Measurements from ENCODE around the gene RAB43. TPM values are rescaled to one million over a fixed set of nuclear protein-coding genes. Genes with fewer than 3 reads are reported as not detected.
"Not testable (repeated sequence)": the region's sequence is repeated elsewhere in the genome, so short reads cannot be mapped to it uniquely, and the experiment has no call there.

RAB43 gene
- total RNA-seq, 1 experiment from 2014 or later, result 13.5 TPM

- TF ChIP-seq REST (IDR thresholded peaks at IDR 0.05; ENCODE audit: low read depth) (no peak), TCF7L2 (IDR thresholded peaks at IDR 0.05; ENCODE audit: borderline replicate concordance, extremely low read depth, insufficient read depth, insufficient read length) (no peak)
Measured at GRCh38 chr3:129139911-129140310, 18.3 kb upstream of the RAB43 start (continued).

GRCh38 chr3:129136275-129136674 lies 14.7 kb upstream of the RAB43 start:
- H4K20me1 ChIP-seq (ENCODE audit: insufficient read depth); BruUV-seq (replicated peaks); H3K9me2 ChIP-seq (ENCODE audit: insufficient read depth); H3K4me2 ChIP-seq (ENCODE audit: low read length); CTCF ChIA-PET; DNase-seq (ENCODE audit: low read depth, low spot score); H2AFZ ChIP-seq (ENCODE audit: low read depth, low read length, poor library complexity, severe bottlenecking); H3K27me3 ChIP-seq (ENCODE audit: insufficient read depth, low read length); H3K4me3 ChIP-seq (replicated peaks in 1 of 2; ENCODE audit: low read depth in 1 of 2, low read length in 2 of 2); H3K9ac ChIP-seq (ENCODE audit: low read length); ATAC-seq; intact Hi-C loops (cut with micrococcal nuclease); POLR2A ChIA-PET; RAD21 ChIA-PET (ENCODE audit: low non-redundant PET in 1 of 2, low total read pairs in 2 of 2, uncharacterized antibody in 2 of 2, unreplicated experiment in 2 of 2); H3K4me1 ChIP-seq (ENCODE audit: control insufficient read depth in 1 of 2, insufficient read depth in 2 of 2, low read length in 2 of 2); H3K27ac ChIP-seq (ENCODE audit: low read depth, low read length); H3K79me2 ChIP-seq (ENCODE audit: insufficient read depth, low read length); H3K9me3 ChIP-seq (ENCODE audit: control insufficient read depth in 1 of 2, insufficient read depth in 1 of 2, low read depth in 1 of 2, low read length in 2 of 2): not testable (repeated sequence)
- H3K36me3 ChIP-seq (ENCODE audit: control insufficient read depth in 1 of 2, insufficient read depth in 2 of 2, low read length in 2 of 2), result peaks cover 17 to 29% of the 10 kb centered on the region in 2 experiments; a peak in 3 of 4 replicates
